ENCODE results near the gene MINK1. TPM values are rescaled to one million over a fixed set of nuclear protein-coding genes. Genes with fewer than 3 reads are reported as not detected.
A peak's percentile ranks its signal among the peaks of the same experiment; 100 is the strongest.

MINK1 gene
- total RNA-seq, 1 experiment from 2014 or later: 105 TPM

GRCh38 chr17:4853208-4853671 lies 20.1 kb downstream of the MINK1 start:
- peaks cover 73% of the 10 kb centered on the region for H3K4me1 Mint-ChIP-seq
- H3K27ac Mint-ChIP-seq: no peak overlapping the region
- no peak for TF ChIP-seq JAZF1 (CRISPR knock-in tag; IDR thresholded peaks at IDR 0.05)
- no peak for DNase-seq (ENCODE audit: low spot score)
- no peak overlapping the region for H3K4me3 Mint-ChIP-seq
- no peaks in the 10 kb centered on the region for H3K27me3 Mint-ChIP-seq (ENCODE audit: low read depth)
- ChIA-PET CTCF (no interaction called here), POLR2A (no interaction called here)
- ATAC-seq: no peak
- H3K9me3 Mint-ChIP-seq: no peaks in the 10 kb centered on the region
- no peaks in the 10 kb centered on the region for H3K36me3 Mint-ChIP-seq

- ChIA-PET CTCF (interaction anchor here (1.0 kb wide), 1 partner anchor 64 kb away, joined by 3 read pairs; no protein-coding TSS in a partner anchor), POLR2A (no interaction called here)
- ATAC-seq: peak; percentile 8; the same call in 1 of the 2 replicates
- Mint-ChIP-seq H3K27ac (peak overlapping the region; percentile 82), H3K27me3 (ENCODE audit: low read depth) (no peaks in the 10 kb centered on the region), H3K36me3 (no peaks in the 10 kb centered on the region), H3K9me3 (no peaks in the 10 kb centered on the region), H3K4me1 (peaks cover 74% of the 10 kb centered on the region), H3K4me3 (no peak overlapping the region)
- no peak for DNase-seq (ENCODE audit: low spot score)
- no peak for TF ChIP-seq USF2 (CRISPR knock-in tag; IDR thresholded peaks at IDR 0.05)
- no peak for TF ChIP-seq MYBL2 (CRISPR knock-in tag; IDR thresholded peaks at IDR 0.05)
Measured at GRCh38 chr17:4854111-4854681, 21.1 kb downstream of the MINK1 start.

GRCh38 chr17:4856271-4856936 lies 23.3 kb downstream of the MINK1 start:
- H3K27ac Mint-ChIP-seq: peak overlapping the region; percentile 71

More at GRCh38 chr17:4856271-4856936, 23.3 kb downstream of the MINK1 start:
- no peaks in the 10 kb centered on the region for H3K27me3 Mint-ChIP-seq (ENCODE audit: low read depth)
- no peaks in the 10 kb centered on the region for H3K9me3 Mint-ChIP-seq
- no peak for DNase-seq (ENCODE audit: low spot score)
- POLR2A ChIA-PET: interaction anchor here (0.6 kb wide), 1 partner anchor 52 kb away, joined by 3 read pairs; no protein-coding TSS in a partner anchor
- no peak overlapping the region for H3K4me3 Mint-ChIP-seq
- TF ChIP-seq GABPB1 (CRISPR knock-in tag; IDR thresholded peaks at IDR 0.05) (no peak), GRHL2 (CRISPR knock-in tag; IDR thresholded peaks at IDR 0.05; ENCODE audit: insufficient replicate concordance, severe bottlenecking) (no peak), CTCF (IDR thresholded peaks at IDR 0.05) (no peak), MLX (CRISPR knock-in tag; IDR thresholded peaks at IDR 0.05) (no peak), PREB (CRISPR knock-in tag; IDR thresholded peaks at IDR 0.05; ENCODE audit: borderline replicate concordance) (no peak), TCF7 (CRISPR knock-in tag; IDR thresholded peaks at IDR 0.05; ENCODE audit: low read depth) (no peak), ZBTB43 (CRISPR knock-in tag; IDR thresholded peaks at IDR 0.05) (no peak), NFE2L1 (CRISPR knock-in tag; IDR thresholded peaks at IDR 0.05) (no peak), PRRX2 (CRISPR knock-in tag; IDR thresholded peaks at IDR 0.05) (no peak), CREB1 (CRISPR knock-in tag; IDR thresholded peaks at IDR 0.05) (no peak), ZSCAN18 (CRISPR knock-in tag; IDR thresholded peaks at IDR 0.05) (no peak), GTF2I (CRISPR knock-in tag; conservative IDR thresholded peaks at IDR 0.05) (no peak)
- no peak for ATAC-seq
- peaks cover 73% of the 10 kb centered on the region for H3K4me1 Mint-ChIP-seq
- CTCF ChIA-PET: interaction anchor here (0.8 kb wide), 1 partner anchor 436 kb away, joined by 3 read pairs; no protein-coding TSS in a partner anchor
- no peaks in the 10 kb centered on the region for H3K36me3 Mint-ChIP-seq

Data from WTC11 (cell line).